Muscle of arm (tissue), 12 donors: ENCODE data around the gene RSRC1. TPM values are rescaled to one million over a fixed set of nuclear protein-coding genes. Genes with fewer than 3 reads are reported as not detected.
"Not testable (repeated sequence)": the region's sequence is repeated elsewhere in the genome, so short reads cannot be mapped to it uniquely, and the experiment has no call there.

Experiments used
- DNase-seq: peaks from one replicate; pipeline ENCODE4 v3.0.0-alpha.2; 2013
- polyA plus RNA-seq, 12 donors: library from polyadenylated mRNA; unstranded; fragments of 120-200 nt; gene quantifications; one replicate each; pipeline ENCODE4 v1.2.1, GENCODE V29; 2013; ENCODE audit not compliant: insufficient read length in 12 of 12

Gene RSRC1
- polyA plus RNA-seq, 12 donors = 20.7 to 44.9 (median 23.7) TPM; not detected in 1

- no peak for DNase-seq
Measured at GRCh38 chr3:158522221-158523136, 412.6 kb downstream of the RSRC1 start.

- DNase-seq = no peak
Measured at GRCh38 chr3:158528076-158528674, 418.3 kb downstream of the RSRC1 start.

GRCh38 chr3:158531334-158531733 lies 421.4 kb downstream of the RSRC1 start:
- DNase-seq = no peak

- DNase-seq = peak; percentile 37
Measured at GRCh38 chr3:158532099-158532734, 422.3 kb downstream of the RSRC1 start.

GRCh38 chr3:158535918-158536317 lies 426.0 kb downstream of the RSRC1 start:
- DNase-seq = no peak

GRCh38 chr3:158539414-158540014 lies 429.6 kb downstream of the RSRC1 start:
- peak; percentile 23 for DNase-seq

- DNase-seq = no peak
Measured at GRCh38 chr3:158540066-158540465, 430.2 kb downstream of the RSRC1 start.

- DNase-seq = no peak
Measured at GRCh38 chr3:158548691-158549090, 438.8 kb downstream of the RSRC1 start.

- not testable (repeated sequence) for DNase-seq
Measured at GRCh38 chr3:158549938-158550337, 440.0 kb downstream of the RSRC1 start.

GRCh38 chr3:158552124-158552523 lies 442.2 kb downstream of the RSRC1 start:
- no peak for DNase-seq

GRCh38 chr3:158559504-158559903 lies 449.6 kb downstream of the RSRC1 start:
- DNase-seq = no peak

- DNase-seq = no peak
Measured at GRCh38 chr3:158560979-158561378, 451.1 kb downstream of the RSRC1 start.

GRCh38 chr3:158562674-158563073 lies 452.8 kb downstream of the RSRC1 start:
- no peak for DNase-seq

- DNase-seq = no peak
Measured at GRCh38 chr3:158563076-158563475, 453.2 kb downstream of the RSRC1 start.

GRCh38 chr3:158565076-158565475 lies 455.2 kb downstream of the RSRC1 start:
- DNase-seq = no peak

- no peak for DNase-seq
Measured at GRCh38 chr3:158568784-158569183, 458.9 kb downstream of the RSRC1 start.

- no peak for DNase-seq
Measured at GRCh38 chr3:158569794-158570193, 459.9 kb downstream of the RSRC1 start.

- DNase-seq = peak; percentile 97
Measured at GRCh38 chr3:158570999-158571702, 461.3 kb downstream of the RSRC1 start, which contains the start of gene MLF1. TSS of gene MLF1 (plus strand) at chr3:158571194. CDS start at chr3:158571301, 107 bp downstream.

GRCh38 chr3:158571969-158572765 lies 462.3 kb downstream of the RSRC1 start:
- DNase-seq = no peak

- DNase-seq = no peak
Measured at GRCh38 chr3:158572766-158573060, 462.8 kb downstream of the RSRC1 start.

GRCh38 chr3:158573714-158574113 lies 463.8 kb downstream of the RSRC1 start:
- DNase-seq = no peak
